Epidermal melanocyte (primary cell): ENCODE data around the gene SPATS2.

Experiments
- DNase-seq: peaks from one replicate; pipeline ENCODE4 v3.0.0; 2011; ENCODE audit warnings: low spot score; ENCODE audit not compliant: insufficient read length

The SPATS2 gene

DNA sequence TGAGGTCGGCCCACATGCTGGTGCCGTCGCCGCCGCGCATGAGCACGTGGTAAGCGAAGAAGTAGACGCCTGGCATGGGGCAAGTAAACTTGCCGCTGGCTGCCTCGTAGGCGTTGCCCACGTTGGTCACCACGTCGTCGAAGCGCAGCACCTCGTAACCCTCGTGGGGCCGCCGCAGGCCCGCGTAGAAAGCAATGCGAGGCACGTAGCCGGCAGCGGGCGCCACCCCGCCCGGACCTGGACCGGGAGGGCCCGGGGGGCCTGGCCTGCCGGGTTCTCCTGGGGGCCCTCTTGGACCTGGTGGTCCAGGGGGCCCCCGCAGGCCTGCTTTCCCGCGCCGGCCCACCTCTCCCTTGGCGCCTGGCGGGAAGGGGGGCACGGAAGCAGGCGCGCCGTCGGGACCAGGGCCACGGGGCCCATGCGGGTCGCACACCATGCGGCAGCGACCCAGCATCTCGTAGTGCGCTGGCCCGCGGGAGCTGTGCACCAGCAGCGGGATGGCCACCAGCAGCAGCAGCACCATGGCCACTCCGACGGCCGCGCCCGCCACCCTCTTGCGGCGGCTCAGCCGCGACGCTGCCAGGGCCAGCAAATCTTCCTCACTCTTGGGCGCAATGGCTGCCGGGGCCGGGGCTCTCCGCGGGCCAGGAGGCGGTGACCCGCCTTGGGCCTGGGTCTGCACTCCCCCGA lies 31.2 kb upstream of the SPATS2 start:
- no peak for DNase-seq

DNA sequence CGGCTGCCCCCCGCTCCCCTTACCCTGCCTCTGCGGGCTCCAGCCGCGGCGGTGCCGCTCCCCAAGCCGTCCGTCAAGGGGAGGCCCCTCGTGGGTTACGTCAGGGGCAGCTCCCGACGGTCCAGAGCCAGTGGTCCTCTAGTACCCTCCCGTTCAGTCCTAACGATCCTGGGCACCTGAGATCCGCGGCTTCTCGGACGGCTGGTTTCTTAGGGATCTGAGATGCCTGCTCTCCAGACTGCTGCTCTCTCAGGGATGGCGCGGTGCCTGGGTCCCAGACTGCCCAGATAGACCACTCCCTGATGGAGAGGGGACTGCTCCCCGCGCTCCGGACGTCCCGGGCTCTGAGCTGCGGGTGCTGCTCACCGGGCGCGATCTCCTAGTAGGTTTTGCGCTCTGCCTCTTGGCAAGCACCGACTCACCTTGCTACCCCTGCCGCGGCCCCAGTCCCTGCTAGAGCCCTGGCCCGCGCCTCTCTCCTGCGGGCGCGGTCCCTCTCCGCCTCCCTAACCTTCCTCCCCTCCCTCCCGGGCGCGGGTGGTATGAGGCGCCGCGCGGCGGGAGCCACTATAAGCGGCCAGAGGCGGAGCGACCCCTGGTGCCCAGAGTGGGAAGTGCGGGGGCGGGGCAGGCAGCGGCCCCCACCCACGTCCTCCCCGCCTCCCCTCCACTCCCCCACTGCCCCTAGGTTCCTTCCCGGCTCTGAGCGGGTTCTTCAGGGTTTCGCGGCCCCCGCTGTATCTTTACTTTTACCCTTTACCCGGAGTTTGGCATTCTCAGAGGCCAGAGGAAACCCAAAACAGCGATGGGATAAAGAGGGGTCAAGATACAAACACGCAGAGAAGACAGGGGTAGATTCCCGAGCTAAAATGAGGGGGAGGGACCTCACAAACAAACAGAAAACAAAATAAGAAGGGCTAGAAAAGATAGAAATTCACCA lies 30.3 kb upstream of the SPATS2 start, which contains the start of gene C1QL4:
TSS of gene C1QL4 (minus strand) at position 544 of the 940 bp plus-strand sequence. CDS start 711 bp downstream, outside the sequence.
- peak; percentile 87 for DNase-seq

DNA sequence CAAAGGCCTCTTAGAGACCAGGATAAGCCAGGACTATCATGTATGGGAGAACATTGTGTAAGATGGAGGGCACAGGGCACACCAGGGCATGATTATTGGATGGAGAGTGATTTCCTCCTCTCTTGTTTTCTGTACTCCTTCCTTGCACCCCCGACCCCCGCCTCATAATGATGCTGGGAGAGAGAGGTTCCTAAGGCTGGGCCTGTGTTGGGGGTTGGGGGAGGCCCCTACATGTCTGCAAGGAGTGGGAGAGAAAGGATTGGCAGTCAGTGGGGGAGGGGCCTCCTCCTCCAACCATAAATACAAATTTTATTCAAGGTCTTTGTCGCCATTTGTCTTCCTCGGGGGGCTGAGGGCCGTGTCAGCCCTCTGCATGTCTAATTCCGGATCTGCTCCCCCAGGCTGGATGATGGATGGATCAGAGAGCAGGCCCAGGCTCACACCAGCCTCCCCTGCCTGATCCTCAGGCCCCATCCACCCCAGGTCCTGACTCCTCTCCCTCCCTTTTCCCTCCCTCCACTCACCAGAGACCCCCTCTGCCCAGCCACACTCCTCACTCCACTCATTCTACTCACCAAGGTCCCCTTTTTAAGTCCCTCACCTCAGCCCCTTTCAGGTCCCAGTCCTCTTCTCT lies 28.3 kb upstream of the SPATS2 start:
- DNase-seq, result no peak

DNA sequence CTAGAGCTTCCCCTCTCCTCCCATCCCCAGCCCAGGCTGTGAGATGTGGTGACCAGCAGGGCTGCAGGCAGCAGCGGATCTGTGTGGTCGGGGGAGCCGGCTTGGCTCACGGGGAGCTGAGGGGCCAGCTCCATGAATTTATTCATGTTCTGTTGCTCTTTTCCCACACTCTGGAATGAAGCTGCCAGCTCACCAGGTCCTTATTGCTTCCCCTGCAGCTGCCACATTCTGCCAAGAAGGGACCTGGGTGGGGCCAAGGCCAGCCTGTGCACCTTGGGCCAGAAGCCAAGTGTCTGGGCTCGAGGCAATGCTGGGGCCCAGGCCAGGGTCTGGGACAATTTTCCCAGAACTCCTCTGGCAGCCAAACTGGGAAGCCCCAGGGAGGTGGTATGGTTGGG lies 27.8 kb upstream of the SPATS2 start:
- DNase-seq, result no peak

DNA sequence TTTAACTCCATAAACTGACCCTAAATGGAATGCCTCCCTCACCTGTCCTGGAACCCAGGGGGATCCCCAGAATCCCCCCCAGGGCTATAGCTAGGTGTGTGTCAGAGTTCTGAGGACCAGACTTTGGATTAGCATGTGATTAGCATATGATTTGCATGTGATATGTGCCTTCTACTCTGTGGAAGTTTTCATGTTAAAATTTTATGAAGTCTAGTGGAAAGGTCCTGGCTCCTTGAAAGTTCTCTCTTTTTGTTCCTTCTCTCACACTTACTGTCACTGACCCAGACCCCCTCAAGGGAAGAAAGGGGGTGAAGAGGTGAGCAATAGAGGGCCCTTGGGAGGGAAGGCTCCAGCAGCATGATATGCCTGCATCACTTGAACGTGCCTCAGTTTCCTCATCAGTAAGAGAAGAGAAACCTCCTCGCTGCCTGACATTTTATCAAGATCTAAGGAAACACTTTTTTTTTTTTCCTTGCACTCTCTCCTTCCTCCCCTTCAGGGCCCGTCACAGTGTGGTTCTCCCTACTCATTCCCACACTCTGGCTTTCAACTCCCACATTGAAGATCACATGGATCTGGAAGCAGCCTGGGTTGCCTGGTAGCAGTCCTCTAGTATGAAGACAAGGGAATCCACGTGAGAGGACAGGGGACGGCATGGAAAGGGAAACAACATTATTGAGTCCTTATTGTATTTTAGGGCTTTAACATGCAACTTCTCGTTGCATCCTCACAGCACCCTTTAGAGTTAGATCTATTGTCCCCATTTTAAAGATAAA lies 27.0 kb upstream of the SPATS2 start:
- no peak for DNase-seq

DNA sequence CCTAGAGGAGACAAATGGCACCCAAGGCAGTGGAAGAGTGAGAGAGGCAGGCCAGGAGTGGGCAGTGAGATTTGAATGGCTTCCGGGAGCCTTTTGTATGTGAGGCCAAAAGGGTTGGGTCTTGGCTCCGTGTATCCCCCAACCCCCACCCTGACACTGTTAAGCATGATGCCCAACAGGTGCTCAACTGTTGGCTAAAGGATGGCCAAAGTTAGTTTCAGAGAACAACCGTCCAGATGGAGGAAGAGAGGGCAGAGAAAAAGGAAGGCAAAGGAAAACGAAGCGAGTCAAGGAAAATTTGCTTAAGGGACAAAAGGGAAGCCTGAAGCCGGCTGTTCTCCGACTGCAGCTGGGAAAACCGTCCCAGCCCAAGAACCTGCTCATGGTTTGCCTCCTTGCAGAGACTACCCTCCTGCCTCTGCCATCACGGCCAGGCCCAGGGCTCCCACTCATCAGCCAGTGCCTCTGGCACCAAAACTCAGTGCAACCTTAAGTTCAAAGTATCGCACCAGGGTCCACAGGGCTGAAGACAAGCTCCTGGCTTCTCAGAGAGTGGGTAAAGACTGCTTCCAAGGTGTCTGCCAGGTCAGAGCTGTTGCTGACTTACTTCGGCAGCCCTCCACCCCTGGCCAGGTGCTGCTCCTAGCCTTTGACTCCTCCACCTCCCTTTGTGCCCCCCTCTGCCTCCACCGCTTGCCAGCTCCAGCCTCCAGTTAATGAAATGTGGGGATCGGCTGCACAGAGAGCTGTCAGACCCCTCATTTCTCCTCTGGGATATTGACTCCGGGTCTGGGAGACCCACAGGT lies 26.1 kb upstream of the SPATS2 start:
- no peak for DNase-seq

DNA sequence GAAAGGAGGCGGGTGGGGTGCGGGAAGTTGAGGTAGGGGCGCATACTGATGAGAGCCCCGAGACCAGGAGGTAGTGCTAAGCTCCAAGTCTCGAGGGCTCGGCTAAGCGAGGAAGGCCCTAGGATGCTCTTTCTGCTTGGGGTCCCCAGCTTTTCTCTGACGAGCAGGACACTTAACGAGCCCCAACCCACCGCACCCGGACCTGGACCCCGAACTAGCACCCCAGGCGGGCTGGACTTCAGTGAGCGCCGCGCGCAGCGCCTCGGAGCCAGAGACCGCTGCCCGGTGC lies 25.5 kb upstream of the SPATS2 start:
- no peak for DNase-seq

DNA sequence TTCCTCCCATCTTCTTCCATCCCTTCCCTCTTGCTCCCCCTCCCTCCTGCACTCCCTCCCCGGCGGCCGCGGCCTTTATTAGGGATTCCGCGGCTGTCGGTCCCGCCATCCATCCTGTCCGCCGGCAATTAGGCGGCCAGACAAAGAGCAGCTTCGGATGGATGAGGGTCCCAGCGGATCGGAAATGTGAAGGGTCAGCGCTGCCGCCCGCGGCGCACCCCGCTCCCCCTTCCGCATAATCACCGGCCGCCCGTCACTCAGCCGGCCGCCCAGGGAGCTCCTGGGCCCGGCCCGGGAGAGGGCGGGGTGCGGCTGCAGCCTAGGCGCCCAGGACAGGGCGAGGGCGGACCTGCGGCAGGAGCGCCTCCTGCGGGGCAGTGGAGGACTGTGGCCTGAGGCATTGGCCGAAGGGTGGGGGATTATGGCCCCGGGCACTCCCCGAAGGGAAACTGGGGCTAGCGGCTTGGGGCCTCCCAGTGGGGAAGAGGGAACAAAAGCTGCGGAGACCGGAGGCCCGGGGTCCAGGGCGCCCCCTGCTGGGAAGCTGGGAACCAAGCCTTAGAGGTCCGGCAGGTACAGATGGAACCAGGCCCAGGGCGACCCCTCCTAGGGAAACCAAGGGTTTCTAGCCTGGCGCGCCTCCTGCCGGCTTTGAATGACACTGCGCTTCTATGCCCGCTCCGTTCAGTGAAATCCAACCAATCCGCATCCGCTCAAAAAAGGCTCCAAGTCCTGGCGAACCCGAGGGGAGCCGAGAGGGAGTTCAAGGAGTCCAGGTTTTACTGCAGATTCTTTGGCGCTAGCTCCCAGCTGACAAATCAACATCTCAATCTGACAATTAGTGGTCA lies 25.0 kb upstream of the SPATS2 start:
- peak; percentile 74 for DNase-seq

DNA sequence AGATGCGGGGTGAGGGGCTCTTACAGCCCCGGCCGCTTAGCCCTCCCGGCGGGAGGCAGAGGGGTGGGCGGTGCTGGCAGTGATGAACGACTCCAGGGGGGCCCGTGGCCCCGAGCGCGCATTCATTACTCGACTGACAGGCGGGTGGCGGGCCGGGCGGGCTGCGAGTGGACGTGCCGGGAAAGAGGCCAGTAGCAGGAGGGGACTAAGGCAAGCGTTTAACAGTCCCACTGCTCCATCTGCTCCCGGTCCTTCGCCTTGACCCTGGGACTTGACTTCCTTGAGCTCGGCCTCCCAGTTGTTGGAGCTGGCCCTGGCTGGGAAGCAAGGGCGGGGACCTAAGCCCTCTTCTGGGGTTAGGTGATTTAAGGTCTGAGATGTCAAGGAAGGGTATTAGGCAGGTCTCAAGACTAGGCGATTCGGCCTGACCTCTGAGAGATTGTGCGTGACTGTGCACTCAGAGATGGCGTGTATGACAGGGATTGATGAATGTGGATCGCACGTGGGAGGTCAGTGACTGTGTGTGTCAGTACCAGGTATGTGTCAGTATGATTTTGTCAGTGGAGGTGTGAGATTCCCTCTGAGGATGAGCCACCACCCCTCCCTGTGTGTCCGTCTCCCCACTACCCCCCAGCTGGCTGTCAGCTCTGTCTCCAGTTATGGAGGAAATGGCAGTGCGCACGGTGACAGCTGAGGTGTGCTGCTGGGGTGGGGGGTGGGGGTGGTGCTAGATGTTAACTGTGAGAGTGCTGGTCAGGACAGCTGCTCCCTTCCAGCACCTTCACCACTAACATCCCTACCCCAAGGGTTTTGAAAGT lies 24.1 kb upstream of the SPATS2 start:
- DNase-seq, result no peak

DNA sequence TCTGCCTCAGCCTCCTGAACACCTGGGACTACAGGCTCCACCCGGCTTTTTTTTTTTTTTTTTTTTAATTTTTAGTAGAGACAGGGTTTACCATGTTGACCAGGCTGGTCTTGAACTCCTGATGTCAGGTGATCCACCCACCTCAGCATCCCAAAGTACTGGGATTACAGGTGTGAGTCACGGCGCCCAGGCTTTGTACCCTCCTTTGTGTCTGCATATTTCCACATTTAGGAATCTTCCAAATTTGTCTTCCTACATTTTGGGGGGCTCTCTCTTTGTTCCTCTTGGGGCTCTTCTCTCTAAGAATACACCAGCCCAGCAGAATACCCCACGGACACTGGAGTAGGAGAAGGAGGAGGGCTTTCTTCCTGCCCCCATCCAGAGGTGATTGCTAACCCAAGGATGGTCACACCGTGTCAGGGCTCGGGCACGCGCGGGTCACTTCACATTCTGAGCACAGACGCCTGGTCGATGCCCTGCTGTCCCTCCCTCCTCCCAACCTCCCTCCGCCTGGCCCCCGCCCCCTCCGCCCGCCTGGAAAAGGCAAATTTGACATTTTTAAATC lies 22.7 kb upstream of the SPATS2 start:
- no peak for DNase-seq

DNA sequence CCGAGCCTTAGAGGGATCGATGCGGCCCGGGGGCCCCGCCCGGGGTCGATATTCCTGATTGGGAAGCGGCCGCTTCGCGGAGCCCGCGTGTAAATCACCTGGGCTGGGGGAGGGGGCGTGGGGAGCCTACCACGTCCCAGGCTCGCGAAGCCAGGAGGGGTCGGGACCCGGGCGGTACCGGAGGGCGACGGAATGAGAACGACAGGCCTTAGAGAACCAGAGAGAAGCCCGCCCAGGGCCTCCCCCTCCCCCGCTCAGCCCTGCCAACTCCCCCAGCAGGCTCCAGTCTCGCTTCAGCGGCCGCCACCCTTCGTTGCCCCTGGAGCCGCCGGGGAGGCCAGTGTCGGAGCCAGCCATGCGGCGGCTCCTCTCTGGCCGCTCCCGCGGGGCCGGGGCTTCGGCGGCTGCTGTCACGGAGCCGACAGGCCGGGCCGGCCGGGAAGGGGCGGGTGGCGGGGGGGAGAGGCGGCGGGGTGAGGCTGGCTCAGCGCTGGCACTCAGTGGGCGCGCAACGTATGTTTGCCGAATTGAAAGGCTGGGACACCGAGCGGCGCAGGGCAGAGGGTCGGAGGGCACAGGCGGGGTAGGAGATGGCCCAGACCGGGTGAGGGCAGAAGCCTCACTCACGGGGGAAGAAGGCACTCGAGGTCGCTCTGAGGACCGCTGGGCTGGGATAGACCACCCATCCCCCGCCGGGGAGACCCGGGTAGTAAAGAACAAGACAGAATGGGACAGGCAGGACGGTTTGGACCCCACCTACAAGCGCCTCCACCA lies 22.0 kb upstream of the SPATS2 start:
- no peak for DNase-seq

DNA sequence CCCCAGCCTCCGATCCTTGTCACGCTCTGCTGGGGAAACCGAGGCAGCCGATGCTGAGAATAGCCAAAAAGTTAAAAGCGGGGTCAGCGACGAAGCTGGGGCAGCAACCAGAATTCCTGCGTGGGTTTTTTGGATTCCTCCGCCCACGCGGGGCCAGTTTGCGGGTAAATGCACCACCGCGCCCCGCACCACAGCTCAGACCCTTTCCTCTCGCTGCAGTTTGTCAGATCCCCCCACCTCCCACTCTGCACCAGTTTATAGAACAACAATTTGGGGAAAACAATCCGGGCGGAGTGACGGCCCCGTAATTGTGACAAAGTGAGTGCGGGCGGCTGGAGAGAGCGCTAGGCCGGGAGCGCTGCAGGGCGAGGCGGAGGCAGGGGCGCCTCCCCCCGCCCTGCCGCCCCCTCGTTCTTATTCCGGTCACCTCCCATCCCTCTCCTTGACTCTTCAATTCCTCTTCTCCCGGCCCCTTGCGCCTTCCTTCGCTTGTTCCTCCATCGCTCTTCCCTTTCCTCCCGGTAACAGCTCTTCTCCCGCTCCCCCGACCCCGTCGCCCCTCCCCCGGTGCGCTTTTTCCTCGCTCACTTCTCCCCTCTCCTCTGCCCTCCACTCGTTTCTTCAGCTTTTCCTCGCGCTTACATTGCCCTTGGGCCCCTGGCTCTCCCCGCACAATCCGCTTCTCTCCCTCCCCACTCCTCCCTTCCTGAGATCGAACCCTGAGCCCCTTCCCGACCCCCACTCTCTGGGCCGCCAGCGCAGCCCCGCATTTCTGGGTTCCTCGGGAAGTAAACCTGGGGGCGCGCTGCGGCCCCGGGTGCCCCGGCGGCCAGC lies 21.2 kb upstream of the SPATS2 start:
- no peak for DNase-seq

DNA sequence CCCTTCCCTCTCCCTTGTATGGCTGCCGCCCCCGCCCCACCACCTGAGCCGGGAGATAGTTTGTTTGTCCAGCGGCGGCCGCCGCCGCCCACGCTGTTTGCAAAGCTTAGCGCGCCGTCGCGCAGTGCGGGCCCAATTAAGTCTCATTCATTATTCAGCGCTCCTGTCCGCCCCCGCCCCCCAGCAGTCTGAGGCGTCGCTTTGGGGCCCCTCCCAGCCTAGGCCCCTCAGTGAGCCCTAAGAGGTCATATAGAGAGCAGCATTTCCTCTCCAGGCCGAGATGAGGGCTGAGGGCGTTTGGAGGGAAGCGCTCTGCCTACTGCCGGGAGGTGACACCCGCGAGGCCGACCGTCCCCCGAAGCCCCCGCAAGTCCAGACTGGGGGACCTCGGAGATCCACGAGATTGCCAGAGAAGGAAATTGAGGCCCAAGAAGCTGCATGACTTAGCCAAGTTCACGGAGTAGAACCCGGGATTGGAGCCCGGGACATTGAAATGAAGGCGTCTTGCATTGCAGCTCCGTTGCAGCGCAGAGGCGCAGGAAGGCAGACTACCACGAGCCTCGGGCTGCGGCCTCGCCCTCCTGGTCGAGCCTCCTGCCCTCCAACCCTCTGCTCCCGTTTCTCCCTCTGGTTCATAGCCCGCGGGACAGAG lies 20.5 kb upstream of the SPATS2 start, which contains the start of gene DNAJC22:
TSS of gene DNAJC22 (plus strand) at position 230 of the 652 bp plus-strand sequence. CDS start 1,985 bp downstream, outside the sequence.
- no peak for DNase-seq

DNA sequence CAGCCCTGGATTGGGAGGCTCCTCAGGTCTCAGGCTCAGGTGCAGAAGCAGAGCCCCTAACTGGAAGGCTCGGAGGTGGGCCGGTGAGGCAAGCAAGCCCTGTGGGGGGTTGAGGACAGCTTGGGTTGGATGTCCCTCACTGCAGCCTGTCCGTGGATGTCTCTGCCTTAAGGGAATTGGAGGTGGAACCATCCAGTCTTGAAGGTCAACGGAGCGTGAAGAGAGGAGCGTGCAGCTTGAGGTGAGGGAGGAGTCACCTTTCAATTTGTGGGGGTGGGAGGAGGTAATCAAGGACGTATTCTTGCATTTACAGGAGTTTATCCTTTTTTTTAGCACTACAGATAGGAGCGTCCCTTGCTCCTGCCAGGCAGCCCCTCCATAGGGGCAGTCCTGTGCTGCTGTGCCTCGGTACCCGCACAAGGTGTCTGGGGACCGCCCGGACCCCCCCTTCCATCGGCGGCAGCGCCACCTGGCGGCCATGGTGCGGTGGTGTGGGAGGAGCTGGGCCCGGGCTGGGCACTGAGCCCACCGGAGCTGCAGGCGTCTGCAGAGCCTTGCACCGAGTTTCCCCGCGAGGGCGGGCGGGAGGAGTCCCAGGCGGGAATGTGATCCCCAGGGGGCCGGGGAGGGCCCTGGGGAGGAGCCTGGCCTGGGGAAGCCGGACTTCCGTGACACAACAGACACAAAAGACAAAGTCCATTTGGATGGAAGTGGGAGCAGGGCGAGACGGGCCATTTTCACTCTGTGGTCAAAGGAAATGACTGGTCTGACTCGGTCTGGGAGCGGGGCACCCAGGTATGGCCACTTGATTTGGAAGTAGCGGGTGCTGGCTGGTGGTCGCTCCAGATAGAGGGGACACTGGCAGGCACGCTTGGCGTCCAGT lies 19.7 kb upstream of the SPATS2 start:
- peak; percentile 89 for DNase-seq

DNA sequence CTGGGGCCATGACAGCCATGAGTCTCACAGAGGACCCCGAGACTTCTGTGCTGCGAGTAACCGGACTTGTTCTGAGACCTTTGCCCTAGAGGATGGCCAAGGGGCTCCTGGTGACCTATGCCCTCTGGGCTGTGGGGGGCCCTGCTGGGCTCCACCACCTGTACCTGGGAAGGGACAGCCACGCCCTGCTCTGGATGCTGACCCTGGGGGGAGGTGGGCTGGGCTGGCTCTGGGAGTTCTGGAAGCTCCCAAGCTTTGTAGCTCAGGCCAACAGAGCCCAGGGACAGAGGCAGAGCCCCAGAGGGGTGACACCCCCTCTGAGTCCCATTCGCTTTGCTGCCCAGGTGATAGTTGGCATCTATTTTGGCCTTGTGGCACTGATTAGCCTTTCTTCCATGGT lies 18.5 kb upstream of the SPATS2 start:
- no peak for DNase-seq
